GM12878 (cell line): ENCODE data around the gene NPTN. TPM values are rescaled to one million over a fixed set of nuclear protein-coding genes. Genes with fewer than 3 reads are reported as not detected.

ENCODE experiments used
- ATAC-seq: fragments of 200-7000 bp; cut with Tn5 transposase; 3 replicates; pipeline ENCODE4 v1.9.1; 2020; ENCODE audit warnings: mild to moderate bottlenecking, moderate library complexity
- BruUV-seq: library from RNA; stranded (reverse); fragments of 400-500 nt; replicated peaks from 2 replicates; lab custom pipeline; 2021; lab: Mats Ljungman, UMichigan
- CTCF ChIA-PET: fragments of 300-600 bp; sonication (Branson Sonifier 250); formaldehyde crosslinking; extraction: SDS; loops from one replicate; lab custom pipeline; 2021; ENCODE audit warnings: inconsistent platforms; lab: Yijun Ruan, JAX
- POLR2A ChIA-PET: fragments of 350-600 bp; formaldehyde crosslinking; extraction: SDS; loops from one replicate; lab custom pipeline; 2021; ENCODE audit warnings: inconsistent platforms; lab: Charles Lee
- RAD21 ChIA-PET: fragments of 300-600 bp; sonication (Branson Sonifier 250); formaldehyde crosslinking; loops from one replicate; lab custom pipeline; 2023; ENCODE audit warnings: antibody characterized with exemption; ENCODE audit not compliant: unreplicated experiment; lab: Charles Lee
- SMC1A ChIA-PET: fragments of 300-600 bp; sonication (Branson Sonifier 250); formaldehyde crosslinking; loops from one replicate; lab custom pipeline; 2023; ENCODE audit not compliant: unreplicated experiment, uncharacterized antibody; lab: Charles Lee
- DNase-seq: peaks from one replicate; pipeline ENCODE4 v3.0.0-alpha.2; 2011; ENCODE audit warnings: low read depth, low spot score
- FAIRE-seq: peaks from 3 replicates; lab custom pipeline; 2011; peaks lifted over from hg19 to GRCh38; lab: Jason Lieb, UNC
- H2AFZ ChIP-seq: 2 replicates; pipeline ENCODE4 v1.6.0; 2011; ENCODE audit warnings: low read depth, low read length, control low read depth; ENCODE audit not compliant: control insufficient read depth
- H3K27ac ChIP-seq: 2 replicates; pipeline ENCODE4 v1.5.1; 2011; ENCODE audit warnings: control low read depth; ENCODE audit not compliant: control insufficient read depth, insufficient read depth
- H3K27me3 ChIP-seq, 2 experiments: replicated peaks in 1 of 2; 2 replicates each; pipeline versions ENCODE4 v1.6.0 to v1.6.1; 2011; ENCODE audit warnings: low read length in 1 of 2; ENCODE audit not compliant: control insufficient read depth in 2 of 2, insufficient read depth in 2 of 2
- H3K36me3 ChIP-seq, 2 experiments: 2 replicates each; pipeline ENCODE4 v1.5.1; 2011; ENCODE audit warnings: low read length in 1 of 2; ENCODE audit not compliant: control insufficient read depth in 2 of 2, insufficient read depth in 2 of 2
- H3K4me1 ChIP-seq: 2 replicates; pipeline ENCODE4 v1.6.1; 2011; ENCODE audit warnings: mild to moderate bottlenecking, low read length, moderate library complexity, mixed read lengths; ENCODE audit not compliant: control insufficient read depth, insufficient read depth
- H3K4me2 ChIP-seq: 2 replicates; pipeline ENCODE4 v1.6.0; 2011; ENCODE audit warnings: control low read depth; ENCODE audit not compliant: control insufficient read depth, insufficient read depth
- H3K4me3 ChIP-seq: fragments of 200-600 bp; sonication (generic); 2 replicates; pipeline ENCODE4 v1.5.1; 2016
- H3K79me2 ChIP-seq: 2 replicates; pipeline ENCODE4 v1.6.0; 2011; ENCODE audit warnings: low read length; ENCODE audit not compliant: control insufficient read depth, insufficient read depth
- H3K9ac ChIP-seq: 2 replicates; pipeline ENCODE4 v1.8.0; 2011; ENCODE audit warnings: low read length, control low read depth, mixed read lengths; ENCODE audit not compliant: control insufficient read depth, insufficient read depth
- H3K9me3 ChIP-seq: replicated peaks from 3 replicates; pipeline ENCODE4 v1.5.1; 2011; ENCODE audit warnings: mild to moderate bottlenecking, low read length; ENCODE audit not compliant: control insufficient read depth, insufficient read depth
- H4K20me1 ChIP-seq: 2 replicates; pipeline ENCODE4 v1.6.0; 2011; ENCODE audit not compliant: control insufficient read depth, insufficient read depth
- KDM1A ChIP-seq: fragments of 200-600 bp; sonication (generic); IDR thresholded peaks from 2 replicates; pipeline ENCODE4 v1.6.1; 2016; ENCODE audit warnings: borderline replicate concordance
- KLF5 ChIP-seq: fragments of 450-650 bp; IDR thresholded peaks from 2 replicates; pipeline ENCODE4 v1.6.1; 2014; ENCODE audit warnings: mild to moderate bottlenecking; ENCODE audit not compliant: partially characterized antibody
- MTA3 ChIP-seq: IDR thresholded peaks from 2 replicates; pipeline ENCODE4 v1.6.1; 2012; ENCODE audit warnings: low read length, inconsistent platforms, borderline replicate concordance
- NFXL1 ChIP-seq: fragments of 450-650 bp; IDR thresholded peaks from 2 replicates; pipeline ENCODE4 v1.6.1; 2017; ENCODE audit warnings: antibody characterized with exemption, mild to moderate bottlenecking, borderline replicate concordance
- NRF1 ChIP-seq: conservative IDR thresholded peaks from 2 replicates; pipeline ENCODE4 v1.6.1; 2011; ENCODE audit warnings: mild to moderate bottlenecking, low read depth, low read length, improper control_type of control experiment
- RAD21 ChIP-seq: IDR thresholded peaks from 2 replicates; pipeline ENCODE4 v1.6.1; 2011; ENCODE audit warnings: mild to moderate bottlenecking, low read depth, low read length, moderate library complexity; ENCODE audit not compliant: insufficient read depth
- RBBP5 ChIP-seq: fragments of 200-600 bp; sonication (generic); conservative IDR thresholded peaks from 2 replicates; pipeline ENCODE4 v1.6.1; 2016
- RELA ChIP-seq: fragments of 450-650 bp; IDR thresholded peaks from 2 replicates; pipeline ENCODE4 v1.8.0; 2014; ENCODE audit warnings: borderline replicate concordance; ENCODE audit not compliant: partially characterized antibody
- SREBF1 ChIP-seq: IDR thresholded peaks from 2 replicates; pipeline ENCODE4 v1.6.1; 2012; ENCODE audit warnings: mild to moderate bottlenecking, low read length
- SREBF2 ChIP-seq: IDR thresholded peaks from 2 replicates; pipeline ENCODE4 v1.6.1; 2012; ENCODE audit warnings: mild to moderate bottlenecking, low read length
- SRF ChIP-seq, 2 experiments: IDR thresholded peaks; 2 replicates each; pipeline ENCODE4 v1.6.1; 2011; ENCODE audit warnings: low read depth in 2 of 2, low read length in 2 of 2, mild to moderate bottlenecking in 1 of 2, moderate library complexity in 1 of 2
- SUZ12 ChIP-seq: fragments of 200-600 bp; sonication (generic); IDR thresholded peaks from one replicate; pipeline ENCODE4 v1.6.1; 2018; ENCODE audit warnings: antibody characterized with exemption, mild to moderate bottlenecking; ENCODE audit not compliant: unreplicated experiment
- TARDBP ChIP-seq: IDR thresholded peaks from 2 replicates; pipeline ENCODE4 v1.6.1; 2016; ENCODE audit warnings: borderline replicate concordance
- TCF12 ChIP-seq: IDR thresholded peaks from 2 replicates; pipeline ENCODE4 v1.6.1; 2011; ENCODE audit warnings: low read depth, mild to moderate bottlenecking, low read length
- ZNF384 ChIP-seq: IDR thresholded peaks from 2 replicates; pipeline ENCODE4 v1.6.1; 2012; ENCODE audit warnings: low read depth, mild to moderate bottlenecking, low read length, improper control_type of control experiment, borderline replicate concordance
- ZNF622 ChIP-seq: fragments of 450-650 bp; IDR thresholded peaks from 2 replicates; pipeline ENCODE4 v1.6.1; 2017; ENCODE audit warnings: mild to moderate bottlenecking, inconsistent platforms
- ZZZ3 ChIP-seq: IDR thresholded peaks from 2 replicates; pipeline ENCODE4 v1.6.1; 2011; ENCODE audit warnings: low read depth; ENCODE audit not compliant: control insufficient read depth, insufficient read length
- in situ Hi-C: fragments of 300-500 bp; cut with MboI; formaldehyde crosslinking; loops from 9 replicates; pipeline ENCODE4 v1.14.3; 2018; ENCODE audit warnings: mixed read lengths
- intact Hi-C: fragments of 100-400 bp; cut with micrococcal nuclease; formaldehyde crosslinking; loops from one replicate; pipeline ENCODE4 v1.14.2; 2022; ENCODE audit not compliant: unreplicated experiment
- polyA plus RNA-seq, 11 experiments: library from polyadenylated mRNA; depleted of rRNA in 4 of 11; unstranded in 6 of 11; stranded (reverse) in 5 of 11; fragments of >200 nt; fragmentation: Nextera tagmentation in 4 of 11; fragmentation: Illumina TruSeq in 1 of 11; extraction: Ambion mirVana in 4 of 11; extraction: Trizol in 1 of 11; gene quantifications; 1 replicate in 1 of 11; 2 replicates in 10 of 11; pipeline versions ENCODE4 v1.2.1 to v1.2.3, GENCODE V29; 2011 to 2016; ENCODE audit warnings: inconsistent platforms in 2 of 11, missing spikeins in 2 of 11, low read depth in 1 of 11
- total RNA-seq, 4 experiments: library from RNA; depleted of rRNA in 3 of 4; stranded (reverse); fragments of >200 nt in 3 of 4; fragmentation: Illumina TruSeq in 1 of 4; extraction: Trizol in 1 of 4; gene quantifications; 2 replicates each; pipeline versions ENCODE4 v1.2.1 to v1.2.3, GENCODE V29; 2013 to 2021
- TF ChIP-seq, protein P1 (sequence below): fragments of 150-350 bp; IDR thresholded peaks from 2 replicates; pipeline ENCODE4 v1.6.1; 2014; ENCODE audit warnings: mild to moderate bottlenecking, low read depth, low read length
- TF ChIP-seq, protein P2 (sequence below): fragments of 450-650 bp; IDR thresholded peaks from 2 replicates; pipeline ENCODE4 v1.6.1; 2017; ENCODE audit warnings: borderline replicate concordance

NPTN gene
- total and polyA plus RNA-seq, 10 of the 15 experiments (the other 5 are each of a cell fraction or from before 2014, with no cell fraction given) = 17.8 to 79.1 (median 41.7) TPM

DNA sequence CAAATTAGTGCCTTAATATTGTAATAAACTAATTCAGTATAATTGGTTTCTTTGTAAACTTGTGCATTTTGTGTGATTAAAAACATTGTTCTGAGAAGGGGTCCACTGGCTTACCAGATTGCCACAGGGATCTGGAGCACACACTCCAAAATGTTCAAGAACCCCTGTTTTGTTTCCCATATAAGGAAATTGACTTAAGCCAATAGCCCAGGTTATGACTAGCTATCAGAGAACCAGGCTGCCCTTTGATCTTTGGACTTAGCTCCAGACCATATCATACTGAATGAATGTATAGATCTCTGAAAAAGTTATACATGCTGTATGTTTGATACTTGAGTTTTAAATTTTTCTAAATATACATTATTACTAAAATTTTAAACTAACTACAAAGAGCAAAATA is 91.7 kb downstream of the NPTN start:
- intact Hi-C loops (no loop called here), in situ Hi-C loops (no loop called here)
- ChIA-PET POLR2A (no interaction called here), CTCF (interaction anchor here (0.6 to 1.9 kb wide), 2 partner anchors 10 to 886 kb away, joined by 3 to 5 read pairs; no protein-coding TSS in a partner anchor), SMC1A (no interaction called here), RAD21 (no interaction called here)
- no peaks in the 10 kb centered on the region for H3K79me2 ChIP-seq
- BruUV-seq = no TSS peak
- TF ChIP-seq SUZ12 = no peak
- TF ChIP-seq, protein P1, sequence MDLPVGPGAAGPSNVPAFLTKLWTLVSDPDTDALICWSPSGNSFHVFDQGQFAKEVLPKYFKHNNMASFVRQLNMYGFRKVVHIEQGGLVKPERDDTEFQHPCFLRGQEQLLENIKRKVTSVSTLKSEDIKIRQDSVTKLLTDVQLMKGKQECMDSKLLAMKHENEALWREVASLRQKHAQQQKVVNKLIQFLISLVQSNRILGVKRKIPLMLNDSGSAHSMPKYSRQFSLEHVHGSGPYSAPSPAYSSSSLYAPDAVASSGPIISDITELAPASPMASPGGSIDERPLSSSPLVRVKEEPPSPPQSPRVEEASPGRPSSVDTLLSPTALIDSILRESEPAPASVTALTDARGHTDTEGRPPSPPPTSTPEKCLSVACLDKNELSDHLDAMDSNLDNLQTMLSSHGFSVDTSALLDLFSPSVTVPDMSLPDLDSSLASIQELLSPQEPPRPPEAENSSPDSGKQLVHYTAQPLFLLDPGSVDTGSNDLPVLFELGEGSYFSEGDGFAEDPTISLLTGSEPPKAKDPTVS = no peak
- TF ChIP-seq SREBF2 = no peak
- TF ChIP-seq KLF5 = no peak
- TF ChIP-seq SRF (IDR thresholded peaks at IDR 0.05; ENCODE audit: low read depth in 2 of 2, low read length in 2 of 2) = no peak
- TF ChIP-seq SREBF1 = no peak
- no peak for TF ChIP-seq NRF1
- TF ChIP-seq TARDBP = no peak
- TF ChIP-seq NFXL1 = no peak
- TF ChIP-seq ZZZ3 = no peak
- TF ChIP-seq KDM1A = no peak
- TF ChIP-seq ZNF384 = no peak
- TF ChIP-seq, protein P2, sequence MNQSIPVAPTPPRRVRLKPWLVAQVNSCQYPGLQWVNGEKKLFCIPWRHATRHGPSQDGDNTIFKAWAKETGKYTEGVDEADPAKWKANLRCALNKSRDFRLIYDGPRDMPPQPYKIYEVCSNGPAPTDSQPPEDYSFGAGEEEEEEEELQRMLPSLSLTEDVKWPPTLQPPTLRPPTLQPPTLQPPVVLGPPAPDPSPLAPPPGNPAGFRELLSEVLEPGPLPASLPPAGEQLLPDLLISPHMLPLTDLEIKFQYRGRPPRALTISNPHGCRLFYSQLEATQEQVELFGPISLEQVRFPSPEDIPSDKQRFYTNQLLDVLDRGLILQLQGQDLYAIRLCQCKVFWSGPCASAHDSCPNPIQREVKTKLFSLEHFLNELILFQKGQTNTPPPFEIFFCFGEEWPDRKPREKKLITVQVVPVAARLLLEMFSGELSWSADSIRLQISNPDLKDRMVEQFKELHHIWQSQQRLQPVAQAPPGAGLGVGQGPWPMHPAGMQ = no peak
- TF ChIP-seq RAD21 = no peak
- no peak for TF ChIP-seq ZNF622
- no peak for TF ChIP-seq RBBP5
- no peak for TF ChIP-seq RELA
- no peak for TF ChIP-seq TCF12
- no peak for TF ChIP-seq MTA3
- no peak overlapping the region for H3K27ac ChIP-seq
- H3K36me3 ChIP-seq = no peaks in the 10 kb centered on the region
- H3K27me3 ChIP-seq = no peaks in the 10 kb centered on the region
- DNase-seq (no peak), FAIRE-seq (no peak), ATAC-seq (no peak)
- no peak overlapping the region for H3K9ac ChIP-seq
- no peaks in the 10 kb centered on the region for H4K20me1 ChIP-seq
- no peak overlapping the region for H3K4me3 ChIP-seq
- no peak overlapping the region for H2AFZ ChIP-seq
- no peaks in the 10 kb centered on the region for H3K9me3 ChIP-seq
- H3K4me2 ChIP-seq = no peak overlapping the region
- H3K4me1 ChIP-seq = no peaks in the 10 kb centered on the region
